GM12878 (cell line): ENCODE measurements around the gene DHDH. TPM values are rescaled to one million over a fixed set of nuclear protein-coding genes. Genes with fewer than 3 reads are reported as not detected.

Experiments used
- ATAC-seq: fragments of 200-7000 bp; cut with Tn5 transposase; 3 replicates; pipeline ENCODE4 v1.9.1; 2020; ENCODE audit warnings: mild to moderate bottlenecking, moderate library complexity
- BruUV-seq: library from RNA; stranded (reverse); fragments of 400-500 nt; replicated peaks from 2 replicates; lab custom pipeline; 2021; lab: Mats Ljungman, UMichigan
- CTCF ChIA-PET: fragments of 300-600 bp; sonication (Branson Sonifier 250); formaldehyde crosslinking; extraction: SDS; loops from one replicate; lab custom pipeline; 2021; ENCODE audit warnings: inconsistent platforms; lab: Yijun Ruan, JAX
- POLR2A ChIA-PET: fragments of 350-600 bp; formaldehyde crosslinking; extraction: SDS; loops from one replicate; lab custom pipeline; 2021; ENCODE audit warnings: inconsistent platforms; lab: Charles Lee
- RAD21 ChIA-PET: fragments of 300-600 bp; sonication (Branson Sonifier 250); formaldehyde crosslinking; loops from one replicate; lab custom pipeline; 2023; ENCODE audit warnings: antibody characterized with exemption; ENCODE audit not compliant: unreplicated experiment; lab: Charles Lee
- SMC1A ChIA-PET: fragments of 300-600 bp; sonication (Branson Sonifier 250); formaldehyde crosslinking; loops from one replicate; lab custom pipeline; 2023; ENCODE audit not compliant: unreplicated experiment, uncharacterized antibody; lab: Charles Lee
- DNase-seq: peaks from one replicate; pipeline ENCODE4 v3.0.0-alpha.2; 2011; ENCODE audit warnings: low read depth, low spot score
- FAIRE-seq: peaks from 3 replicates; lab custom pipeline; 2011; peaks lifted over from hg19 to GRCh38; lab: Jason Lieb, UNC
- H2AFZ ChIP-seq: 2 replicates; pipeline ENCODE4 v1.6.0; 2011; ENCODE audit warnings: low read depth, low read length, control low read depth; ENCODE audit not compliant: control insufficient read depth
- H3K27ac ChIP-seq: 2 replicates; pipeline ENCODE4 v1.5.1; 2011; ENCODE audit warnings: control low read depth; ENCODE audit not compliant: control insufficient read depth, insufficient read depth
- H3K27me3 ChIP-seq, 2 experiments: replicated peaks in 1 of 2; 2 replicates each; pipeline versions ENCODE4 v1.6.0 to v1.6.1; 2011; ENCODE audit warnings: low read length in 1 of 2; ENCODE audit not compliant: control insufficient read depth in 2 of 2, insufficient read depth in 2 of 2
- H3K36me3 ChIP-seq, 2 experiments: 2 replicates each; pipeline ENCODE4 v1.5.1; 2011; ENCODE audit warnings: low read length in 1 of 2; ENCODE audit not compliant: control insufficient read depth in 2 of 2, insufficient read depth in 2 of 2
- H3K4me1 ChIP-seq: 2 replicates; pipeline ENCODE4 v1.6.1; 2011; ENCODE audit warnings: mild to moderate bottlenecking, low read length, moderate library complexity, mixed read lengths; ENCODE audit not compliant: control insufficient read depth, insufficient read depth
- H3K4me2 ChIP-seq: 2 replicates; pipeline ENCODE4 v1.6.0; 2011; ENCODE audit warnings: control low read depth; ENCODE audit not compliant: control insufficient read depth, insufficient read depth
- H3K4me3 ChIP-seq: fragments of 200-600 bp; sonication (generic); 2 replicates; pipeline ENCODE4 v1.5.1; 2016
- H3K79me2 ChIP-seq: 2 replicates; pipeline ENCODE4 v1.6.0; 2011; ENCODE audit warnings: low read length; ENCODE audit not compliant: control insufficient read depth, insufficient read depth
- H3K9ac ChIP-seq: 2 replicates; pipeline ENCODE4 v1.8.0; 2011; ENCODE audit warnings: low read length, control low read depth, mixed read lengths; ENCODE audit not compliant: control insufficient read depth, insufficient read depth
- H3K9me3 ChIP-seq: replicated peaks from 3 replicates; pipeline ENCODE4 v1.5.1; 2011; ENCODE audit warnings: mild to moderate bottlenecking, low read length; ENCODE audit not compliant: control insufficient read depth, insufficient read depth
- H4K20me1 ChIP-seq: 2 replicates; pipeline ENCODE4 v1.6.0; 2011; ENCODE audit not compliant: control insufficient read depth, insufficient read depth
- CREM ChIP-seq: IDR thresholded peaks from 2 replicates; pipeline ENCODE4 v1.6.1; 2014; ENCODE audit warnings: antibody characterized with exemption, low read depth
- IKZF2 ChIP-seq, 2 experiments: fragments of 450-650 bp; IDR thresholded peaks; 2 replicates each; pipeline ENCODE4 v1.6.1; 2017; ENCODE audit warnings: mild to moderate bottlenecking in 2 of 2, moderate library complexity in 2 of 2
- NRF1 ChIP-seq: conservative IDR thresholded peaks from 2 replicates; pipeline ENCODE4 v1.6.1; 2011; ENCODE audit warnings: mild to moderate bottlenecking, low read depth, low read length, improper control_type of control experiment
- RUNX3 ChIP-seq: IDR thresholded peaks from 2 replicates; pipeline ENCODE4 v1.6.1; 2012; ENCODE audit warnings: low read length, inconsistent platforms
- SPI1 ChIP-seq: IDR thresholded peaks from 2 replicates; pipeline ENCODE4 v1.6.1; 2011; ENCODE audit warnings: low read depth, mild to moderate bottlenecking, low read length, moderate library complexity, borderline replicate concordance; ENCODE audit not compliant: insufficient read depth
- WGBS: methylation state at CpG from one replicate; pipeline ENCODE4 v1.1.6; 2016; ENCODE audit warnings: low lambda C conversion rate; ENCODE audit not compliant: insufficient replicate concordance, insufficient coverage; ENCODE audit errors: missing lambda C conversion rate; 5-methylcytosine and 5-hydroxymethylcytosine counted together
- in situ Hi-C: fragments of 300-500 bp; cut with MboI; formaldehyde crosslinking; loops from 9 replicates; pipeline ENCODE4 v1.14.3; 2018; ENCODE audit warnings: mixed read lengths
- intact Hi-C: fragments of 100-400 bp; cut with micrococcal nuclease; formaldehyde crosslinking; loops from one replicate; pipeline ENCODE4 v1.14.2; 2022; ENCODE audit not compliant: unreplicated experiment
- polyA plus RNA-seq, 11 experiments: library from polyadenylated mRNA; depleted of rRNA in 4 of 11; unstranded in 6 of 11; stranded (reverse) in 5 of 11; fragments of >200 nt; fragmentation: Nextera tagmentation in 4 of 11; fragmentation: Illumina TruSeq in 1 of 11; extraction: Ambion mirVana in 4 of 11; extraction: Trizol in 1 of 11; gene quantifications; 1 replicate in 1 of 11; 2 replicates in 10 of 11; pipeline versions ENCODE4 v1.2.1 to v1.2.3, GENCODE V29; 2011 to 2016; ENCODE audit warnings: inconsistent platforms in 2 of 11, missing spikeins in 2 of 11, low read depth in 1 of 11
- total RNA-seq, 4 experiments: library from RNA; depleted of rRNA in 3 of 4; stranded (reverse); fragments of >200 nt in 3 of 4; fragmentation: Illumina TruSeq in 1 of 4; extraction: Trizol in 1 of 4; gene quantifications; 2 replicates each; pipeline versions ENCODE4 v1.2.1 to v1.2.3, GENCODE V29; 2013 to 2021
- TF ChIP-seq, protein P1 (sequence below): IDR thresholded peaks from 2 replicates; pipeline ENCODE4 v1.6.1; 2012; ENCODE audit warnings: low read depth, low read length, improper control_type of control experiment

The DHDH gene
- total and polyA plus RNA-seq, 10 of the 15 experiments (the other 5 are each of a cell fraction or from before 2014, with no cell fraction given): 0.13 to 0.21 (median 0.15) TPM; not detected in 7

DNA sequence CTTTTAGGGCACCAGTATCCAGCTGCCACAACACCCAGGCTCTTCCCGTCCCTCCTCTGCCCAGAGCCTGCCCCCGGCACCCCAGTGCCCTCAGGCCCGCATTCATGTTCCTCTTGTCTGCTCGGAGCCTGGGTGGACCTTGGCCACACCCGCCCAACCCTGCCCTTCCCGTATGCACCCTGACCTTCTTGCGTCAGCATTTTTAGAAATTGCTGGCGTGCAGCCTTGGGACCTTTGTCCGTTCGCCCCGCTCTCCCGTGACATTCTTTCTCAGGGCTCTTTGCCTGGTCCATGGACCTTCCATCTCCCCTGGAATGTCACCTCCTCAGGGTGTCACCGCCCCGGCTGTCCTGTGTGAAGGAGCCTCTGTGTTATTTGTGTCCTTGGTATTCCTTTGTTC, 25.8 kb upstream of the DHDH start:
- Histone ChIP-seq H3K36me3 (peaks cover 3 to 13% of the 10 kb centered on the region in 2 experiments), H3K4me1 (peaks cover 6% of the 10 kb centered on the region), H3K9ac (no peak overlapping the region), H3K27me3 (no peaks in the 10 kb centered on the region), H3K4me3 (no peak overlapping the region), H3K27ac (no peak overlapping the region), H2AFZ (no peak overlapping the region), H3K4me2 (no peak overlapping the region), H3K9me3 (no peaks in the 10 kb centered on the region; the same call in 1 of the 3 replicates), H4K20me1 (no peaks in the 10 kb centered on the region), H3K79me2 (no peaks in the 10 kb centered on the region)
- ChIA-PET RAD21 (no interaction called here), SMC1A (no interaction called here), CTCF (interaction anchor here (0.7 kb wide), 1 partner anchor 140 kb away, joined by 3 read pairs; no protein-coding TSS in a partner anchor), POLR2A (interaction anchor here (0.7 kb wide), 1 partner anchor 51 kb away, joined by 5 read pairs; no protein-coding TSS in a partner anchor)
- no TSS peak for BruUV-seq
- no peak for FAIRE-seq
- WGBS: 92% methylated on average over 14 of the region's 14 CpGs
- no peak for ATAC-seq
- no peak for DNase-seq
- no peak for TF ChIP-seq SPI1
- no peak for TF ChIP-seq RUNX3
- no peak for TF ChIP-seq IKZF2 (IDR thresholded peaks at IDR 0.05)
- TF ChIP-seq, protein P1, sequence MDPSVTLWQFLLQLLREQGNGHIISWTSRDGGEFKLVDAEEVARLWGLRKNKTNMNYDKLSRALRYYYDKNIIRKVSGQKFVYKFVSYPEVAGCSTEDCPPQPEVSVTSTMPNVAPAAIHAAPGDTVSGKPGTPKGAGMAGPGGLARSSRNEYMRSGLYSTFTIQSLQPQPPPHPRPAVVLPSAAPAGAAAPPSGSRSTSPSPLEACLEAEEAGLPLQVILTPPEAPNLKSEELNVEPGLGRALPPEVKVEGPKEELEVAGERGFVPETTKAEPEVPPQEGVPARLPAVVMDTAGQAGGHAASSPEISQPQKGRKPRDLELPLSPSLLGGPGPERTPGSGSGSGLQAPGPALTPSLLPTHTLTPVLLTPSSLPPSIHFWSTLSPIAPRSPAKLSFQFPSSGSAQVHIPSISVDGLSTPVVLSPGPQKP: no peak
- no peak for TF ChIP-seq CREM
- no peak for TF ChIP-seq NRF1
- intact Hi-C loops: no loop called here
- in situ Hi-C loops: no loop called here
